K562 (cell line): ENCODE data around the gene KLHL41. TPM values are rescaled to one million over a fixed set of nuclear protein-coding genes. Genes with fewer than 3 reads are reported as not detected.

Experiments used
- AFF4 ChIP-seq: sonication (generic); formaldehyde crosslinking; IDR thresholded peaks from 2 replicates; pipeline ENCODE4 v1.8.0; 2023; ENCODE audit warnings: mild to moderate bottlenecking, missing genetic modification reagents
- ARID3A ChIP-seq: IDR thresholded peaks from 2 replicates; pipeline ENCODE4 v1.6.1; 2012; ENCODE audit warnings: low read depth, low read length, improper control_type of control experiment, borderline replicate concordance
- CEBPB ChIP-seq: fragments of 450-650 bp; IDR thresholded peaks from 2 replicates; pipeline ENCODE4 v1.6.1; 2016; ENCODE audit warnings: missing genetic modification characterization, missing compliant biosample characterization
- CSDE1 ChIP-seq, 2 experiments: fragments of 450-650 bp; IDR thresholded peaks; 2 replicates each; pipeline ENCODE4 v1.6.1; 2016; ENCODE audit warnings: mild to moderate bottlenecking in 1 of 2
- FUS ChIP-seq: fragments of 200-400 bp; formaldehyde crosslinking; optimal IDR thresholded peaks from 2 replicates; pipeline ENCODE3; 2017; ENCODE audit warnings: low read depth, low read length
- HDAC3 ChIP-seq: fragments of 450-650 bp; IDR thresholded peaks from 2 replicates; pipeline ENCODE4 v1.6.1; 2018; ENCODE audit warnings: borderline replicate concordance, mild to moderate bottlenecking, moderate library complexity; ENCODE audit not compliant: partially characterized antibody
- KHSRP ChIP-seq: fragments of 450-650 bp; IDR thresholded peaks from 2 replicates; pipeline ENCODE4 v1.6.1; 2017
- NFIX ChIP-seq: fragments of 250-450 bp; sonication (Bioruptor Pico); IDR thresholded peaks from 2 replicates; pipeline ENCODE4 v1.4.0; 2020; ENCODE audit warnings: low read depth, mild to moderate bottlenecking, moderate library complexity
- THRB ChIP-seq: fragments of 450-650 bp; formaldehyde crosslinking; conservative IDR thresholded peaks from 2 replicates; pipeline ENCODE4 v1.4.0; 2022; ENCODE audit warnings: mild to moderate bottlenecking, missing genetic modification characterization
- ZBTB49 ChIP-seq: sonication (generic); formaldehyde crosslinking; IDR thresholded peaks from 2 replicates; pipeline ENCODE4 v1.8.0; 2022; ENCODE audit warnings: missing genetic modification reagents, mild to moderate bottlenecking, borderline replicate concordance
- polyA plus RNA-seq, 8 experiments: library from polyadenylated mRNA; depleted of rRNA in 4 of 8; stranded (reverse) in 5 of 8; unstranded in 3 of 8; fragments of >200 nt; fragmentation: Nextera tagmentation in 2 of 8; fragmentation: Illumina TruSeq in 1 of 8; extraction: Ambion mirVana in 2 of 8; extraction: Trizol in 1 of 8; gene quantifications; 2 replicates each; pipeline versions ENCODE4 v1.2.1 to v1.2.3, GENCODE V29; 2011 to 2014; ENCODE audit warnings: inconsistent platforms in 1 of 8, missing spikeins in 1 of 8
- total RNA-seq, 7 experiments: library from RNA; depleted of rRNA in 6 of 7; stranded (reverse); fragments of >200 nt in 6 of 7; fragmentation: Illumina TruSeq in 2 of 7; extraction: Trizol in 2 of 7; gene quantifications; 2 replicates each; pipeline versions ENCODE4 v1.2.1 to v1.2.3, GENCODE V29; 2011 to 2021; ENCODE audit warnings: low replicate concordance in 1 of 7
- TF ChIP-seq, protein P1 (sequence below): fragments of 450-650 bp; IDR thresholded peaks from 2 replicates; pipeline ENCODE4 v1.6.1; 2016; ENCODE audit warnings: borderline replicate concordance
- TF ChIP-seq, protein P2 (sequence below): fragments of 250-450 bp; sonication (Bioruptor Pico); IDR thresholded peaks from 2 replicates; pipeline ENCODE4 v1.4.0; 2020; ENCODE audit warnings: mild to moderate bottlenecking, moderate library complexity

The KLHL41 gene
- total and polyA plus RNA-seq, 9 of the 15 experiments (the other 6 are each of a cell fraction or from before 2014, with no cell fraction given), result 0.05 to 1.5 (median 0.09) TPM

DNA sequence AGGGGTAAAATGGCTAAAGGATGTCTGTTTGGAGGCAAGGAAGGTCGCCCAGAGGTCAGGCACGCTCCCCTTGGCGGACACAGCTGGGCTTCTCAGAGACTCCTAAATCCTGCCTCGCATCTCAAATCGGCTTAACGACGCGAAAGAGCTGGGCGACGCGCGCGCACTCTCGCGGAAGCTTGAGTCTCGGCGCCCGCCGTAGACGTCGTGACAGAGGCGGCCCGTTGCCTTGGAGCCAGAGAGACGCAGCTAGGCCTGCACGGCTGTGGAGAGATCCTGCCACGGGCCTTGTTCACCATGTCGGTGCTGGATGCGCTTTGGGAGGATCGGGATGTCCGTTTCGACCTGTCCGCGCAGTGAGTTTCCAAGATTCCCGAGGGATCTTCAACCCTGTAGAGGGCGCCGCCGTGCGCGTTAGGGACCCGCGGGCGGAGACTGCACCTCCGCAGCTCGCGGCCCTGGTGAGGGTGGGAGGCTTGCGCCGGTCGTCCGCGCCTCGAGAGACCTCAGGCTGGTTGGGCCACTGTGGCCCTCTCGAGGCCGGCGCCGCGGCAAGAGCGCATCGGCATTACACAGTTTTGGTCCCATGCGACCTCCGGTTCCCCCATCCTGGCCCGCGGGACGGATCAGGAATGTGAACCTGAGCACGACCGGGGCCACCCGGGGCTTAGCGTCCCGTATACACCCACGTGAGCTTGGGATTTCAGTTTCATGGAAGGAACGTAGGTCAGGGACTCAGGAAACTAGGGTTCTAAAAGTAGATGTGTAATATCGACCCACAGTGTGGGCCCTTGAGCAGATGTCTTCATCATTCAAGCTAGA is 30.0 kb upstream of the KLHL41 start, which contains the start of gene BBS5 (continued):
- TF ChIP-seq, protein P1, sequence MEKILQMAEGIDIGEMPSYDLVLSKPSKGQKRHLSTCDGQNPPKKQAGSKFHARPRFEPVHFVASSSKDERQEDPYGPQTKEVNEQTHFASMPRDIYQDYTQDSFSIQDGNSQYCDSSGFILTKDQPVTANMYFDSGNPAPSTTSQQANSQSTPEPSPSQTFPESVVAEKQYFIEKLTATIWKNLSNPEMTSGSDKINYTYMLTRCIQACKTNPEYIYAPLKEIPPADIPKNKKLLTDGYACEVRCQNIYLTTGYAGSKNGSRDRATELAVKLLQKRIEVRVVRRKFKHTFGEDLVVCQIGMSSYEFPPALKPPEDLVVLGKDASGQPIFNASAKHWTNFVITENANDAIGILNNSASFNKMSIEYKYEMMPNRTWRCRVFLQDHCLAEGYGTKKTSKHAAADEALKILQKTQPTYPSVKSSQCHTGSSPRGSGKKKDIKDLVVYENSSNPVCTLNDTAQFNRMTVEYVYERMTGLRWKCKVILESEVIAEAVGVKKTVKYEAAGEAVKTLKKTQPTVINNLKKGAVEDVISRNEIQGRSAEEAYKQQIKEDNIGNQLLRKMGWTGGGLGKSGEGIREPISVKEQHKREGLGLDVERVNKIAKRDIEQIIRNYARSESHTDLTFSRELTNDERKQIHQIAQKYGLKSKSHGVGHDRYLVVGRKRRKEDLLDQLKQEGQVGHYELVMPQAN, result peak; percentile 97
- peak in 1 of 2 experiments; percentile 62; a peak in 1 of 4 replicates for TF ChIP-seq CSDE1 (IDR thresholded peaks at IDR 0.05)
- TF ChIP-seq FUS, result no peak
- TF ChIP-seq THRB (CRISPR knock-in tag), result 0 out of 2 replicates have a peak, but pooled peaks have one; percentile 27
- no peak for TF ChIP-seq ARID3A
- TF ChIP-seq HDAC3, result no peak
- TF ChIP-seq KHSRP, result no peak
- no peak for TF ChIP-seq AFF4 (CRISPR knock-in tag)
- no peak; the same call in 1 of the 2 replicates for TF ChIP-seq ZBTB49 (CRISPR knock-in tag)
- TF ChIP-seq, protein P2, sequence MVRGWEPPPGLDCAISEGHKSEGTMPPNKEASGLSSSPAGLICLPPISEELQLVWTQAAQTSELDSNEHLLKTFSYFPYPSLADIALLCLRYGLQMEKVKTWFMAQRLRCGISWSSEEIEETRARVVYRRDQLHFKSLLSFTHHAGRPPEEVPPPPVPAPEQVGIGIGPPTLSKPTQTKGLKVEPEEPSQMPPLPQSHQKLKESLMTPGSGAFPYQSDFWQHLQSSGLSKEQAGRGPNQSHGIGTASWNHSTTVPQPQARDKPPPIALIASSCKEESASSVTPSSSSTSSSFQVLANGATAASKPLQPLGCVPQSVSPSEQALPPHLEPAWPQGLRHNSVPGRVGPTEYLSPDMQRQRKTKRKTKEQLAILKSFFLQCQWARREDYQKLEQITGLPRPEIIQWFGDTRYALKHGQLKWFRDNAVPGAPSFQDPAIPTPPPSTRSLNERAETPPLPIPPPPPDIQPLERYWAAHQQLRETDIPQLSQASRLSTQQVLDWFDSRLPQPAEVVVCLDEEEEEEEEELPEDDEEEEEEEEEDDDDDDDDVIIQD (CRISPR knock-in tag), result 0 out of 2 replicates have a peak, but pooled peaks have one; percentile 63
- no peak for TF ChIP-seq NFIX (CRISPR knock-in tag)
- no peak for TF ChIP-seq CEBPB
